ENCODE results near the gene CD52. TPM values are rescaled to one million over a fixed set of nuclear protein-coding genes. Genes with fewer than 3 reads are reported as not detected.
"Not testable (repeated sequence)": the region's sequence is repeated elsewhere in the genome, so short reads cannot be mapped to it uniquely, and the experiment has no call there.

CD52 gene
- total RNA-seq, 2 donors from 2014 or later: 2.7 TPM; not detected in 1

- H3K4me3 ChIP-seq: no peak overlapping the region
- H3K27me3 ChIP-seq (replicated peaks; ENCODE audit: insufficient read depth): no peaks in the 10 kb centered on the region
- H3K27ac ChIP-seq: no peak overlapping the region
- H3K4me1 ChIP-seq (ENCODE audit: control insufficient read depth in 1 of 2, low read depth in 2 of 2): no peaks in the 10 kb centered on the region
- H3K36me3 ChIP-seq: no peaks in the 10 kb centered on the region
- ATAC-seq (ENCODE audit: insufficient number of reproducible peaks, low FRiP score, low read depth) (no peak), DNase-seq (ENCODE audit: low spot score) (no peak)
- no peak for TF ChIP-seq CTCF (IDR thresholded peaks at IDR 0.05)
- no peaks in the 10 kb centered on the region for H3K9me3 ChIP-seq
Measured at GRCh38 chr1:26323382-26323781, 5.6 kb downstream of the CD52 start.

GRCh38 chr1:26324550-26324949, 6.8 kb downstream of the CD52 start:
- TF ChIP-seq CTCF (IDR thresholded peaks at IDR 0.05): no peak
- H3K36me3 ChIP-seq: no peaks in the 10 kb centered on the region
- no peak overlapping the region for H3K4me3 ChIP-seq
- H3K27ac ChIP-seq: no peak overlapping the region
- ATAC-seq (ENCODE audit: insufficient number of reproducible peaks, low FRiP score, low read depth) (no peak), DNase-seq (ENCODE audit: low spot score) (no peak)
- no peaks in the 10 kb centered on the region for H3K4me1 ChIP-seq (ENCODE audit: control insufficient read depth in 1 of 2, low read depth in 2 of 2)
- H3K9me3 ChIP-seq: no peaks in the 10 kb centered on the region
- no peaks in the 10 kb centered on the region for H3K27me3 ChIP-seq (replicated peaks; ENCODE audit: insufficient read depth)

GRCh38 chr1:26327956-26328362, 10.2 kb downstream of the CD52 start:
- H3K4me1 ChIP-seq (ENCODE audit: control insufficient read depth in 1 of 2, low read depth in 2 of 2): peaks cover 0 to 3% of the 10 kb centered on the region in 2 donors
- TF ChIP-seq CTCF (IDR thresholded peaks at IDR 0.05): no peak
- no peaks in the 10 kb centered on the region for H3K9me3 ChIP-seq
- ATAC-seq (ENCODE audit: insufficient number of reproducible peaks, low FRiP score, low read depth): no peak
- H3K27ac ChIP-seq: no peak overlapping the region
- H3K27me3 ChIP-seq (replicated peaks; ENCODE audit: insufficient read depth): no peaks in the 10 kb centered on the region
- DNase-seq (ENCODE audit: low spot score): no peak
- H3K36me3 ChIP-seq: no peaks in the 10 kb centered on the region
- H3K4me3 ChIP-seq: no peak overlapping the region

GRCh38 chr1:26328597-26328996, 10.8 kb downstream of the CD52 start:
- Histone ChIP-seq H3K36me3 (no peaks in the 10 kb centered on the region), H3K27me3 (replicated peaks; ENCODE audit: insufficient read depth) (no peaks in the 10 kb centered on the region)

DNA sequence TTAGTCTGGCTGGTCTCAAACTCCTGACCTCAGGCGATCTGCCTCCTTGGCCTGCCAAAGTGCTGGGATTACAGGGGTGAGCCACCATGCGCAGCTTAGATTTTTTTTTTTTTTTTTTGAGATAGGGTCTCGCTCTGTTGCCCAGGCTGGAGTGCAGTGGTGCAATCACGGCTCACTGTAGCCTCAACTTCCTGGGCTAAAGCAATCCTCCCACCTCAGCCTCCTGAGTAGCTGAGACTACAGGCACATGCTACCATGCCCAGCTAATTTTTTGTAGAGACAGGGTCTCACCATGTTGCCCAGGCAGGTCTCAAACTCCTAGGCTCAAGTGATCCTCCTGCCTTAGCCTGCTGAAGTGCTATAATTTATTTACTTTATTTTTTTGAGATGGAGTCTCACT, 11.6 kb downstream of the CD52 start:
- not testable (repeated sequence) for H3K36me3 ChIP-seq; ATAC-seq (ENCODE audit: insufficient number of reproducible peaks, low FRiP score, low read depth); H3K27ac ChIP-seq; DNase-seq (ENCODE audit: low spot score); H3K27me3 ChIP-seq (replicated peaks; ENCODE audit: insufficient read depth); H3K9me3 ChIP-seq; H3K4me1 ChIP-seq (ENCODE audit: control insufficient read depth in 1 of 2, low read depth in 2 of 2); H3K4me3 ChIP-seq

More at GRCh38 chr1:26328597-26328996, 10.8 kb downstream of the CD52 start:
- TF ChIP-seq CTCF (IDR thresholded peaks at IDR 0.05): no peak
- H3K4me1 ChIP-seq (ENCODE audit: control insufficient read depth in 1 of 2, low read depth in 2 of 2): peaks cover 0 to 3% of the 10 kb centered on the region in 2 donors
- no peak overlapping the region for H3K4me3 ChIP-seq
- H3K9me3 ChIP-seq: no peaks in the 10 kb centered on the region
- H3K27ac ChIP-seq: no peak overlapping the region
- ATAC-seq (ENCODE audit: insufficient number of reproducible peaks, low FRiP score, low read depth) (no peak), DNase-seq (ENCODE audit: low spot score) (no peak)

GRCh38 chr1:26330276-26330675, 12.5 kb downstream of the CD52 start:
- DNase-seq (ENCODE audit: low spot score) (no peak), ATAC-seq (ENCODE audit: insufficient number of reproducible peaks, low FRiP score, low read depth) (no peak)
- Histone ChIP-seq H3K4me1 (ENCODE audit: control insufficient read depth in 1 of 2, low read depth in 2 of 2) (peaks cover 0 to 3% of the 10 kb centered on the region in 2 donors), H3K36me3 (no peaks in the 10 kb centered on the region), H3K9me3 (no peaks in the 10 kb centered on the region), H3K27ac (no peak overlapping the region), H3K27me3 (replicated peaks; ENCODE audit: insufficient read depth) (no peaks in the 10 kb centered on the region), H3K4me3 (no peak overlapping the region)
- TF ChIP-seq CTCF (IDR thresholded peaks at IDR 0.05): no peak

GRCh38 chr1:26333312-26333711, 15.6 kb downstream of the CD52 start:
- H3K4me3 ChIP-seq; H3K36me3 ChIP-seq; H3K27ac ChIP-seq; ATAC-seq (ENCODE audit: insufficient number of reproducible peaks, low FRiP score, low read depth); H3K27me3 ChIP-seq (replicated peaks; ENCODE audit: insufficient read depth); DNase-seq (ENCODE audit: low spot score); H3K9me3 ChIP-seq: not testable (repeated sequence)
- peaks cover 11 to 15% of the 10 kb centered on the region in 2 donors for H3K4me1 ChIP-seq (ENCODE audit: control insufficient read depth in 1 of 2, low read depth in 2 of 2)

Data from thoracic aorta (tissue), 2 donors.